Mucosa of stomach (tissue), 1 donor: ENCODE data around the gene APBA3.
A peak's percentile ranks its signal among the peaks of the same experiment; 100 is the strongest.

Source experiments
- H3K27me3 ChIP-seq: one replicate; pipeline ENCODE4 v1.7.0; 2013; ENCODE audit warnings: mild to moderate bottlenecking, low read length; ENCODE audit not compliant: control insufficient read depth, insufficient read depth
- H3K36me3 ChIP-seq: one replicate; pipeline ENCODE4 v1.7.0; 2013; ENCODE audit warnings: low read length; ENCODE audit not compliant: control insufficient read depth, insufficient read depth
- H3K4me1 ChIP-seq: one replicate; pipeline ENCODE4 v1.7.0; 2013; ENCODE audit warnings: mild to moderate bottlenecking, low read length; ENCODE audit not compliant: control insufficient read depth, insufficient read depth
- H3K4me3 ChIP-seq: one replicate; pipeline ENCODE4 v1.7.0; 2013; ENCODE audit warnings: low read length
- H3K9ac ChIP-seq: one replicate; pipeline ENCODE4 v1.7.0; 2013; ENCODE audit warnings: mild to moderate bottlenecking, low read length, moderate library complexity
- H3K9me3 ChIP-seq: one replicate; pipeline ENCODE4 v1.7.0; 2013; ENCODE audit warnings: mild to moderate bottlenecking, low read length, moderate library complexity; ENCODE audit not compliant: control insufficient read depth
- donor health status: Pancreatic carcinoma.

Gene APBA3

GRCh38 chr19:3732108-3732507 lies 29.4 kb downstream of the APBA3 start:
- no peaks in the 10 kb centered on the region for H3K27me3 ChIP-seq
- no peak overlapping the region for H3K9ac ChIP-seq
- H3K36me3 ChIP-seq, result peaks cover 2% of the 10 kb centered on the region
- H3K4me1 ChIP-seq, result peaks cover 14% of the 10 kb centered on the region
- no peak overlapping the region for H3K4me3 ChIP-seq
- H3K9me3 ChIP-seq, result no peaks in the 10 kb centered on the region

- no peaks in the 10 kb centered on the region for H3K36me3 ChIP-seq
- peaks cover 30% of the 10 kb centered on the region for H3K4me1 ChIP-seq
- no peak overlapping the region for H3K9ac ChIP-seq
- H3K4me3 ChIP-seq, result no peak overlapping the region
- no peaks in the 10 kb centered on the region for H3K27me3 ChIP-seq
- H3K9me3 ChIP-seq, result no peaks in the 10 kb centered on the region
Measured at GRCh38 chr19:3730457-3730958, 31.0 kb downstream of the APBA3 start.

GRCh38 chr19:3725640-3726310 lies 35.7 kb downstream of the APBA3 start:
- Histone ChIP-seq H3K4me1 (peaks cover 53% of the 10 kb centered on the region), H3K27me3 (peaks cover 13% of the 10 kb centered on the region), H3K9me3 (no peaks in the 10 kb centered on the region), H3K36me3 (no peaks in the 10 kb centered on the region), H3K4me3 (no peak overlapping the region), H3K9ac (no peak overlapping the region)

DNA sequence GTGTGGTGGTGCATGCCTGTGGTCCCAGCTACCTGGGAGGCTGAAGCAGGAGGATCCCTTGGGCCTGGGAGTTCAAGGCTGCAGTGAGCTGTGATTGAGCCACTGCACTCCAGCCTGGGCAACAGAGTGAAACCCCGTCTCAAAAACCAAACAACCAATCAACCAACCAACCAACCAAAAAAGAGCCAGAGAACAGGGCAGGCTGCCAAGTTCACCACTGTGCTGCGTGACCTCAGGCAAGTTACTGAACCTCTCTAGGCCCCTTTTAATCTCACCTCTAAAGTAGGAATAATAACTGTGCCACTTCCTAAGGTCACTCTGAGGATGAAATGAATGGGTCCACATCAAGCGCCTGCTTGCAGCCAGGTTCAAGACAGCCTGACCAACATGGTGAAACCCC lies 36.4 kb downstream of the APBA3 start:
- Histone ChIP-seq H3K4me3 (no peak overlapping the region), H3K9me3 (no peaks in the 10 kb centered on the region), H3K27me3 (peaks cover 13% of the 10 kb centered on the region), H3K36me3 (no peaks in the 10 kb centered on the region), H3K4me1 (peaks cover 59% of the 10 kb centered on the region), H3K9ac (no peak overlapping the region)

DNA sequence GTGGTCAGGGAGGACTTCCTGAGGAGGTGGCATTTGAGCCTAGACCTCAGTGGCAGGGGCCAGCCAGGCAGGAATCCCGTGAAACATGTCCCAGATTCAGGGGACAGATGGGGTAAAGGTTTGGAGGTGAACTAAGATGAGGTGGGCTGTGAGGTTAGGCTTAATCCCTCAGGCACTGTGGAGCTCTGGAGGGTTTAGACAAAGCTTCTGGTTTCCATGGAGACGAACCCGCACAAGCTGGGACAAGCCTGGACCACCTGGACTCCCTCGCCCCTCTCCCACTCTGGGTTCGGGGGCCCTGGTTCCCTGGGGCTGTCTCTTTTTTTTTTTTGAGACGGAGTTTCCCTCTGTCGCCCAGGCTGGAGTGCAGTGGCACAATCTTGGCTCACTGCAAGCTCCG lies 37.6 kb downstream of the APBA3 start:
- Histone ChIP-seq H3K4me1 (peaks cover 70% of the 10 kb centered on the region), H3K9me3 (no peaks in the 10 kb centered on the region), H3K27me3 (peaks cover 13% of the 10 kb centered on the region), H3K4me3 (no peak overlapping the region), H3K36me3 (no peaks in the 10 kb centered on the region), H3K9ac (no peak overlapping the region)

DNA sequence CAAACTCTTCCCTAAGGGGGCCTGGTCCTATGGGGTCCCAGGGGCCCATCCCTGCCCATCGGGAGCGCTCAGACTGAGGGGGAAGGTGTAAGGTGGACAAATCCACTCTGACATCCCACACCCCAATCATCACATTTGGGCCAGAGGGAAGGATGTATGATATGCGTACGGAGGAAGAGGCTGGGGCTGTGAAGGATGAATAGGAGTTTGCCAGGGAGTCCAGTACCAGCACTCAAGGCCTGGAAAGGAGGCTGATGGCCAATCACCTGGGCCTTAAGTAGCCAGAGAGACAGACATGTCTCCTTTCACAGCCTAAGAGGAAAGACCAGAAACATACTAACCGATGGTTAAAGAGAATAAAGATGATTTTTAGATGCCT lies 38.4 kb downstream of the APBA3 start:
- no peak overlapping the region for H3K4me3 ChIP-seq
- H3K9me3 ChIP-seq, result no peaks in the 10 kb centered on the region
- no peak overlapping the region for H3K9ac ChIP-seq
- H3K4me1 ChIP-seq, result peaks cover 70% of the 10 kb centered on the region
- H3K27me3 ChIP-seq, result peaks cover 13% of the 10 kb centered on the region
- H3K36me3 ChIP-seq, result no peaks in the 10 kb centered on the region

- H3K9me3 ChIP-seq, result no peaks in the 10 kb centered on the region
- peak overlapping the region; percentile 63 for H3K9ac ChIP-seq
- peaks cover 13% of the 10 kb centered on the region for H3K27me3 ChIP-seq
- H3K36me3 ChIP-seq, result no peaks in the 10 kb centered on the region
- H3K4me1 ChIP-seq, result peaks cover 72% of the 10 kb centered on the region
- peak overlapping the region; percentile 58 for H3K4me3 ChIP-seq
Measured at GRCh38 chr19:3722443-3723109, 38.9 kb downstream of the APBA3 start.

DNA sequence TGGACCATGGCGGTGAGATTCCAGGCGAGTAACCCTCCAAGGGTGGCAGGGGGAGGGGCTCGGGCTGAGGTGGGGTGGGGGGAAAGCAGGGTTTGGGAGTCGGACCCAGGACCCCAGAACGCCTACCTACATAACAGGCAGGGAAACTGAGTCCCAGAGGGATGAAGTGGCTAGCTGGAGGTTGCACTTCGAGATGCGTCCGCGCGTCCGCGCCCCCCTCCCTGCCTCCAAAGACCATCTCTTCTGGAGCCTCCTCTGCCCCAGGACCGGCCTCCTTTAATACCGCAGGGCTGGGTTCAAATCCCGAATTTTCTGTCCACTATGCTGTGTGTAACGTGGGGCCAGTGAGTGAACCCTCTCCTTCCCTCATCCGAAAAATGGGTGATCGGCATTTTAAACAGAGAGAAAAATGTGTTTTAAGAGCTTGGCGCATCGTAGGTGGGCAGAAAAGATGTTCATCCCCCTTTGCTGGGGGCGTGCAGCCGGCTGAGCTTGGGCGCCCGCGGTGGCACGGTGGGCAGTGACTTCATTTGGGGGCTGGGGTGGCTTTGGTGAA lies 39.5 kb downstream of the APBA3 start:
- Histone ChIP-seq H3K4me3 (peak overlapping the region; percentile 58), H3K36me3 (no peaks in the 10 kb centered on the region), H3K9me3 (no peaks in the 10 kb centered on the region), H3K4me1 (peaks cover 70% of the 10 kb centered on the region), H3K9ac (peak overlapping the region; percentile 63), H3K27me3 (peaks cover 13% of the 10 kb centered on the region)

DNA sequence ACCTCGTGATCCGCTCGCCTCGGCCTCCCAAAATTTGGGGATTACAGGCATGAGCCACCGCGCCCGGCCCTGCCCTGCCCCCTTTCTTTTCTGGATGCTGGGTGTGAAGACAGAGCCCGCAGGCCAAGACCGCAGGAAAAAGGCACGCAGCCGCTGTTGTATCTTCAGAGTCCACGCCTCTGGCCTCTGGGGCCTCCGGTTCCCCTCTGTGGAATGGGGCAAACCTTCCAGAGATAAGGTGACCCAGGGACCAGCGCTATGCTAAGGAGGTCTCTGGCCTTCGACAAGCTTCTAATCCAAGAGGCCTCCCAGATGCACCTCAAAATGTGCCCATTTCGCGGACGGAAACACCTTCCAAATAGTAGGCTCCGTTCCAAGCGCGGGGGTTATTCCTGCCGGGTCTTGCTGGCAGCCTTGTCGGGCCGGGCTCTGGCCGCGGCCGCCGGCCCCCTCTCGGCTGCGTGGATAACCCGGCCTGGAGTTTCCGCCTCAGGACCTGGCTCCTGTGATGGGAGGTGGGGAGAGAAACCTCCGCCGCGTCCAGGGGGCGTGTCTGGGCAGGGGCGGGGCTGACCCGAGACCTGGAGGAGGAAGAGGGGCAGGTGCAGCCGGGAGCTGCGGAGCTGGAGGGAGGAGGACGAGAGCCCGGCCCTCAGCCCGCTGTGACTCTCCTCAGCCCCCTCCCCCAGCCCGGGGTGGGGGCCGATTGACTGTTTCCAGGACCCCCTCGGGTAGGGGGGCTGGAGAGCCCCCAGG lies 40.2 kb downstream of the APBA3 start:
- Histone ChIP-seq H3K4me3 (peak overlapping the region; percentile 60), H3K27me3 (peaks cover 13% of the 10 kb centered on the region), H3K36me3 (no peaks in the 10 kb centered on the region), H3K9me3 (no peaks in the 10 kb centered on the region), H3K9ac (peak overlapping the region; percentile 63), H3K4me1 (peaks cover 66% of the 10 kb centered on the region)

DNA sequence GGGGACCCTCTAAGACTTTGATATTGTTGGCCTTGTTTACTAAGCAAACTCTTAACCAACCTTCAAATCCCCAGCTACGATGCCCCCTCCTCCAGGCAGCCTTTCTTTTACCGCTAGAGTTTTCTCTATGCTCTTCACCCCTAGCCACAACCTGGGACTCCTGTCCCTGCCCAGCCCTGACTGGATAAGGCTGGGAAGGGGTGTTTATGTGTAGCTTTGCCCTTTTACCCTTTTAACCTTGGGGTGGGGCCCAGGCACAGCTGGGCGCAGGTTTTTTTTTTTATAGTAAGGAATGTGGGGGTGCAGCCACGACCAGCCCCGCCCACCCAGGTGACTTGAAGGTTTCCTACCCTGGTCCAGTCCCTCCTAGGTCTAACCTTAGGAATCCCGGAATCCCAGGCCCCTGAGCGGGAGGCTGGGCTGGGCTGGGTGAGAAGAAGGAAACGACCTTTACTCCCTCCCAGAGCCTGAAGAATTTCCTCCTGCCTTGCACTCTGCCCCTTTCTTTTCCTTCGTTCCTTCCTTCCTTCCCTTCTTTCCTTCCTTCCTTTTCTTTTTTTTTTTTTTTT lies 41.1 kb downstream of the APBA3 start:
- Histone ChIP-seq H3K9ac (peak overlapping the region; percentile 55), H3K9me3 (no peaks in the 10 kb centered on the region), H3K4me1 (peaks cover 62% of the 10 kb centered on the region), H3K36me3 (no peaks in the 10 kb centered on the region), H3K27me3 (peaks cover 13% of the 10 kb centered on the region), H3K4me3 (peak overlapping the region; percentile 60)

DNA sequence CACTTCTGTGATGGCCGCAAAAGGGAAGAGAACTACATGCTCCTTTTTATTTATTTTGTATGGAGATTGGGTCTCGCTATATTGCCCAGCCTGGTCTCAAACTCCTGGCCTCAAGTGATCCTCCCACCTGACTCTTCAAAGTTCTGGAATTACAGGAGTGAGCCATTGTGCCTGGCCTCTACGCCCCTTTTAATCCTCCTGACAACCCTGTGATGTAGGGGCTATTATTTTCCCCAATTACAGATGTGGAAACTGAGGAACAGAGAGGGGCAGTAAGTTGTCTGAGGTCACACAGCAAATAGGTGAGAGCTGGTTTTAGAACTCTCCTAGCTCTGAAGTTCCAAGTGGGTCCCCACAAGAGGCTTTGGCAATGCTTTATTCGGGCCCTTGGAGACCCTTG lies 41.6 kb downstream of the APBA3 start:
- Histone ChIP-seq H3K4me1 (peaks cover 56% of the 10 kb centered on the region), H3K4me3 (no peak overlapping the region), H3K27me3 (peaks cover 13% of the 10 kb centered on the region), H3K9ac (no peak overlapping the region), H3K36me3 (no peaks in the 10 kb centered on the region), H3K9me3 (no peaks in the 10 kb centered on the region)
